ENCODE results near the gene MFN1.

DNA sequence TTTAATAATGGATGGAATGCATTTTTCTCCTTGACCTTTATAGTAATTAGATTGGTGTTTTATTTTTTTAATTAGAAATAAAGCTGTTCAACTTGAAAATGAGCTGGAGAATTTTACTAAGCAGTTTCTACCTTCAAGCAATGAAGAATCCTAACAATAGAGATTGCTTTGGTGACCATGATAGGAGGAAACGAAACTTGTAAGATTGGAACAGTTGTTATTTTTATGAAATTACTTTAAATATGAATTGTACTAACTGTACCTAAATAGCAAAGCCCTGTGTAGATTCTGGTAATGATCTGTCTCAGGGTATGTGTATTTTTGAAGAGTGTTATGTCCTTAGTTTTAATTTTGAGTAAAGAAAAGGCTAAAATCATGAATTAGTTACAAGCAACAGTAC, 44.4 kb downstream of the MFN1 start:
- TF ChIP-seq, protein P1, sequence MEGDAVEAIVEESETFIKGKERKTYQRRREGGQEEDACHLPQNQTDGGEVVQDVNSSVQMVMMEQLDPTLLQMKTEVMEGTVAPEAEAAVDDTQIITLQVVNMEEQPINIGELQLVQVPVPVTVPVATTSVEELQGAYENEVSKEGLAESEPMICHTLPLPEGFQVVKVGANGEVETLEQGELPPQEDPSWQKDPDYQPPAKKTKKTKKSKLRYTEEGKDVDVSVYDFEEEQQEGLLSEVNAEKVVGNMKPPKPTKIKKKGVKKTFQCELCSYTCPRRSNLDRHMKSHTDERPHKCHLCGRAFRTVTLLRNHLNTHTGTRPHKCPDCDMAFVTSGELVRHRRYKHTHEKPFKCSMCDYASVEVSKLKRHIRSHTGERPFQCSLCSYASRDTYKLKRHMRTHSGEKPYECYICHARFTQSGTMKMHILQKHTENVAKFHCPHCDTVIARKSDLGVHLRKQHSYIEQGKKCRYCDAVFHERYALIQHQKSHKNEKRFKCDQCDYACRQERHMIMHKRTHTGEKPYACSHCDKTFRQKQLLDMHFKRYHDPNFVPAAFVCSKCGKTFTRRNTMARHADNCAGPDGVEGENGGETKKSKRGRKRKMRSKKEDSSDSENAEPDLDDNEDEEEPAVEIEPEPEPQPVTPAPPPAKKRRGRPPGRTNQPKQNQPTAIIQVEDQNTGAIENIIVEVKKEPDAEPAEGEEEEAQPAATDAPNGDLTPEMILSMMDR (IDR thresholded peaks at IDR 0.05) = no peak
- TF ChIP-seq POLR2A (IDR thresholded peaks at IDR 0.05) (no peak), POLR2AphosphoS5 (IDR thresholded peaks at IDR 0.05) (no peak)

All from suprapubic skin (tissue), 4 donors.